Measurements from ENCODE around the gene MYO9A.

MYO9A gene

GRCh38 chr15:71777216-71777943 lies 340.6 kb downstream of the MYO9A start:
- no peak for ATAC-seq (ENCODE audit: insufficient read depth, low read depth)

GRCh38 chr15:71776304-71776703 lies 341.6 kb downstream of the MYO9A start:
- Histone ChIP-seq H3K36me3 (ENCODE audit: insufficient read depth, low read length) (no peaks in the 10 kb centered on the region), H3K79me2 (ENCODE audit: insufficient read depth, low read length) (no peaks in the 10 kb centered on the region), H3K9me3 (ENCODE audit: insufficient read depth, low read length, severe bottlenecking) (no peaks in the 10 kb centered on the region), H3K9ac (ENCODE audit: low read depth, low read length) (no peak overlapping the region), H4K20me1 (ENCODE audit: insufficient read depth, low read length) (no peaks in the 10 kb centered on the region), H3K4me1 (ENCODE audit: insufficient read depth, low read length) (no peaks in the 10 kb centered on the region), H3K4me2 (ENCODE audit: insufficient read depth, low read length) (no peak overlapping the region), H3K4me3 (ENCODE audit: low read depth in 1 of 2, low read length in 2 of 2) (no peak overlapping the region), H3K27ac (ENCODE audit: low read length) (no peak overlapping the region), H2AFZ (ENCODE audit: low read depth, low read length) (no peak overlapping the region), H3K27me3 (ENCODE audit: insufficient read depth, low read length, poor library complexity) (no peaks in the 10 kb centered on the region)
- TF ChIP-seq CTCF (IDR thresholded peaks at IDR 0.05; ENCODE audit: borderline replicate concordance, extremely low read depth, low read length, poor library complexity, severe bottlenecking), result no peak
- no peak for TF ChIP-seq EZH2 (IDR thresholded peaks at IDR 0.05; ENCODE audit: borderline replicate concordance, low read depth, low read length, severe bottlenecking)
- no peak for DNase-seq
- ATAC-seq (ENCODE audit: insufficient read depth, low read depth), result no peak

More at GRCh38 chr15:71777216-71777943, 340.6 kb downstream of the MYO9A start:
- Histone ChIP-seq H3K79me2 (ENCODE audit: insufficient read depth, low read length) (no peaks in the 10 kb centered on the region), H3K27ac (ENCODE audit: low read length) (no peak overlapping the region), H3K4me1 (ENCODE audit: insufficient read depth, low read length) (no peaks in the 10 kb centered on the region), H3K4me2 (ENCODE audit: insufficient read depth, low read length) (no peak overlapping the region), H4K20me1 (ENCODE audit: insufficient read depth, low read length) (no peaks in the 10 kb centered on the region), H3K27me3 (ENCODE audit: insufficient read depth, low read length, poor library complexity) (peaks cover 2% of the 10 kb centered on the region), H3K36me3 (ENCODE audit: insufficient read depth, low read length) (no peaks in the 10 kb centered on the region), H3K4me3 (ENCODE audit: low read depth in 1 of 2, low read length in 2 of 2) (no peak overlapping the region), H2AFZ (ENCODE audit: low read depth, low read length) (no peak overlapping the region), H3K9ac (ENCODE audit: low read depth, low read length) (no peak overlapping the region), H3K9me3 (ENCODE audit: insufficient read depth, low read length, severe bottlenecking) (no peaks in the 10 kb centered on the region)
- TF ChIP-seq CTCF (IDR thresholded peaks at IDR 0.05; ENCODE audit: borderline replicate concordance, extremely low read depth, low read length, poor library complexity, severe bottlenecking), result no peak
- TF ChIP-seq EZH2 (IDR thresholded peaks at IDR 0.05; ENCODE audit: borderline replicate concordance, low read depth, low read length, severe bottlenecking), result no peak
- no peak for DNase-seq

GRCh38 chr15:71775856-71776255 lies 342.1 kb downstream of the MYO9A start:
- Histone ChIP-seq H2AFZ (ENCODE audit: low read depth, low read length) (no peak overlapping the region), H3K9me3 (ENCODE audit: insufficient read depth, low read length, severe bottlenecking) (no peaks in the 10 kb centered on the region), H3K27me3 (ENCODE audit: insufficient read depth, low read length, poor library complexity) (no peaks in the 10 kb centered on the region), H3K4me1 (ENCODE audit: insufficient read depth, low read length) (no peaks in the 10 kb centered on the region), H4K20me1 (ENCODE audit: insufficient read depth, low read length) (no peaks in the 10 kb centered on the region), H3K27ac (ENCODE audit: low read length) (no peak overlapping the region), H3K9ac (ENCODE audit: low read depth, low read length) (no peak overlapping the region), H3K79me2 (ENCODE audit: insufficient read depth, low read length) (no peaks in the 10 kb centered on the region), H3K4me2 (ENCODE audit: insufficient read depth, low read length) (no peak overlapping the region), H3K4me3 (ENCODE audit: low read depth in 1 of 2, low read length in 2 of 2) (no peak overlapping the region), H3K36me3 (ENCODE audit: insufficient read depth, low read length) (no peaks in the 10 kb centered on the region)
- no peak for ATAC-seq (ENCODE audit: insufficient read depth, low read depth)
- TF ChIP-seq EZH2 (IDR thresholded peaks at IDR 0.05; ENCODE audit: borderline replicate concordance, low read depth, low read length, severe bottlenecking) (no peak), CTCF (IDR thresholded peaks at IDR 0.05; ENCODE audit: borderline replicate concordance, extremely low read depth, low read length, poor library complexity, severe bottlenecking) (no peak)
- DNase-seq, result no peak
